Measurements from ENCODE around the gene MDP1.
"Not testable (repeated sequence)": the region's sequence is repeated elsewhere in the genome, so short reads cannot be mapped to it uniquely, and the experiment has no call there.

DNA sequence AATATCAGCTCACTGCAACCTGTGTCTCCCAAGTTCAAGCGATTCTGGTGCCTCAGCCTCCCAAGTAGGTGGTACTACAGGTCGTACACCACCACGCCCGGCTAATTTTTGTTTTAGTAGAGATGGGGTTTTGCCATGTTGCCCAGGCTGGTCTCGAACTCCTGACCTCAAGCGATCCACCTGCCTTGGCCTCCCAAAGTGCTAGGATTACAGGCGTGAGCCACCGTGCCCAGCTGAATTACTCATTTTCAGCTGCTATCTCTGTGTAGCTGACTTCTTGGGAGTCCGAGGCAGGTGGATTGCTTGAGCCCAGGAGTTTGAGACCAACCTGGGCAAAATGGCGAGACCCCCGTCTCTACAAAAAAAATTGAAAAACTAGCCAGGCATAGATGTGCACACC is 29.5 kb upstream of the MDP1 start:
- TF ChIP-seq, protein P1, sequence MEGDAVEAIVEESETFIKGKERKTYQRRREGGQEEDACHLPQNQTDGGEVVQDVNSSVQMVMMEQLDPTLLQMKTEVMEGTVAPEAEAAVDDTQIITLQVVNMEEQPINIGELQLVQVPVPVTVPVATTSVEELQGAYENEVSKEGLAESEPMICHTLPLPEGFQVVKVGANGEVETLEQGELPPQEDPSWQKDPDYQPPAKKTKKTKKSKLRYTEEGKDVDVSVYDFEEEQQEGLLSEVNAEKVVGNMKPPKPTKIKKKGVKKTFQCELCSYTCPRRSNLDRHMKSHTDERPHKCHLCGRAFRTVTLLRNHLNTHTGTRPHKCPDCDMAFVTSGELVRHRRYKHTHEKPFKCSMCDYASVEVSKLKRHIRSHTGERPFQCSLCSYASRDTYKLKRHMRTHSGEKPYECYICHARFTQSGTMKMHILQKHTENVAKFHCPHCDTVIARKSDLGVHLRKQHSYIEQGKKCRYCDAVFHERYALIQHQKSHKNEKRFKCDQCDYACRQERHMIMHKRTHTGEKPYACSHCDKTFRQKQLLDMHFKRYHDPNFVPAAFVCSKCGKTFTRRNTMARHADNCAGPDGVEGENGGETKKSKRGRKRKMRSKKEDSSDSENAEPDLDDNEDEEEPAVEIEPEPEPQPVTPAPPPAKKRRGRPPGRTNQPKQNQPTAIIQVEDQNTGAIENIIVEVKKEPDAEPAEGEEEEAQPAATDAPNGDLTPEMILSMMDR (conservative IDR thresholded peaks at IDR 0.05; ENCODE audit: low read length) = not testable (repeated sequence)
- TF ChIP-seq EZH2phosphoT487 (IDR thresholded peaks at IDR 0.05; ENCODE audit: borderline replicate concordance) = not testable (repeated sequence)
